Measurements from ENCODE around the gene COMMD9. TPM values are rescaled to one million over a fixed set of nuclear protein-coding genes. Genes with fewer than 3 reads are reported as not detected.

The COMMD9 gene
- total and polyA plus RNA-seq, 2 of the 8 experiments (the other 6 are each of a cell fraction or from before 2014, with no cell fraction given), result 42.5 to 49.1 TPM

DNA sequence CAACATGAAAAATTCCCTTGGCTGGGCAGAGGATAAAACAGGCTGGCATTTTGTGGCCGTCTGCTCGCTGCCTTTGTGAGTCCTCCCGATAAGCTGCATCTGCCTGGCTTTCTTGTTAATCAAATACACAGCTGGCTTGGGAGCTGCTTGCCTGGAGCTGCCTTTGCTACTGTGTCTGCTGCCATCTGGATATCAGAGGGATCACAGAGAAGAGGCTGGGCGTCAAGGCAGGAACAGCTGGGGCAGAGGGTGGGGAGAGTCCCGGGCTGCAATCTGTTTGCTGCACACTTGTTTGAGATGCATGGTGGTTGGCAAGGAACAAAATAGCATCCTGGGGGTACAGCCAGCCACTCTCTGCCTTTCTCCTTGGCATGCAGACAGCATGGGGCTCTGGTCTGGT is 36.0 kb downstream of the COMMD9 start:
- TF ChIP-seq SP1 (IDR thresholded peaks at IDR 0.05; ENCODE audit: low read depth, low read length), result no peak
- no peak for TF ChIP-seq YY1 (IDR thresholded peaks at IDR 0.05; ENCODE audit: low read depth, low read length)
- TF ChIP-seq NANOG (IDR thresholded peaks at IDR 0.05; ENCODE audit: insufficient read depth, low read depth, low read length, poor library complexity, severe bottlenecking), result no peak
- no peak for TF ChIP-seq CREB1 (IDR thresholded peaks at IDR 0.05)
- no peak for TF ChIP-seq SAP30 (IDR thresholded peaks at IDR 0.05; ENCODE audit: insufficient read depth, insufficient replicate concordance, low read length)
- no peak for TF ChIP-seq RXRA (IDR thresholded peaks at IDR 0.05; ENCODE audit: insufficient read depth, low read depth, low read length)
- TF ChIP-seq JUN (IDR thresholded peaks at IDR 0.05; ENCODE audit: low read depth, low read length), result no peak
- TF ChIP-seq POLR2A (IDR thresholded peaks at IDR 0.05; ENCODE audit: control extremely low read depth in 1 of 2, low read depth in 2 of 2, low read length in 2 of 2), result no peak
- no peak for TF ChIP-seq SP4 (IDR thresholded peaks at IDR 0.05; ENCODE audit: low read length)
- TF ChIP-seq, protein P1, sequence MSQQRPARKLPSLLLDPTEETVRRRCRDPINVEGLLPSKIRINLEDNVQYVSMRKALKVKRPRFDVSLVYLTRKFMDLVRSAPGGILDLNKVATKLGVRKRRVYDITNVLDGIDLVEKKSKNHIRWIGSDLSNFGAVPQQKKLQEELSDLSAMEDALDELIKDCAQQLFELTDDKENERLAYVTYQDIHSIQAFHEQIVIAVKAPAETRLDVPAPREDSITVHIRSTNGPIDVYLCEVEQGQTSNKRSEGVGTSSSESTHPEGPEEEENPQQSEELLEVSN (IDR thresholded peaks at IDR 0.05), result no peak
- TF ChIP-seq, protein P2, sequence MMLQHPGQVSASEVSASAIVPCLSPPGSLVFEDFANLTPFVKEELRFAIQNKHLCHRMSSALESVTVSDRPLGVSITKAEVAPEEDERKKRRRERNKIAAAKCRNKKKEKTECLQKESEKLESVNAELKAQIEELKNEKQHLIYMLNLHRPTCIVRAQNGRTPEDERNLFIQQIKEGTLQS (IDR thresholded peaks at IDR 0.05; ENCODE audit: insufficient read depth, low read depth, low read length), result no peak
- no peak for TF ChIP-seq POU5F1 (IDR thresholded peaks at IDR 0.05; ENCODE audit: low read depth, low read length)
- TF ChIP-seq BRCA1 (IDR thresholded peaks at IDR 0.05; ENCODE audit: low read depth, low read length), result no peak
- no peak for TF ChIP-seq EP300 (IDR thresholded peaks at IDR 0.05; ENCODE audit: borderline replicate concordance in 1 of 2, low read depth in 2 of 2, low read length in 2 of 2)
- H3K36me3 ChIP-seq (ENCODE audit: control insufficient read depth in 2 of 4, insufficient read depth in 4 of 4, low read length in 3 of 4), result no peaks in the 10 kb centered on the region
- no peak overlapping the region for H2BK12ac ChIP-seq (ENCODE audit: low read depth, low read length)
- CTCF ChIA-PET (ENCODE audit: partially characterized antibody), result interaction anchor here (1.2 to 2.8 kb wide), 6 partner anchors 8 to 638 kb away, joined by 3 to 7 read pairs (median 4); no protein-coding TSS in a partner anchor
- DNase-seq (ENCODE audit: low read depth in 1 of 2, low spot score in 2 of 2) (no peak), FAIRE-seq (no peak)
- no peak overlapping the region for H2BK5ac ChIP-seq (ENCODE audit: low read depth, low read length)
- H2BK120ac ChIP-seq (replicated peaks; ENCODE audit: low read depth, low read length), result no peak overlapping the region
- no peak overlapping the region for H3K18ac ChIP-seq (ENCODE audit: extremely low read depth, low read length)
- H2AK5ac ChIP-seq (ENCODE audit: low read depth, low read length), result no peak overlapping the region
- peaks cover 4 to 8% of the 10 kb centered on the region in 2 experiments; a peak in 2 of 4 replicates for H3K9me3 ChIP-seq (ENCODE audit: insufficient read depth in 2 of 2, low read depth in 1 of 2, low read length in 1 of 2)
- H2BK20ac ChIP-seq (ENCODE audit: low read length), result no peak overlapping the region
- H3K23ac ChIP-seq (ENCODE audit: insufficient read length), result no peak overlapping the region
- no peak overlapping the region for H4K91ac ChIP-seq (replicated peaks; ENCODE audit: insufficient read length, low read length)
- H3K56ac ChIP-seq (replicated peaks; ENCODE audit: insufficient read length, low read depth, low read length), result no peak overlapping the region
- no peaks in the 10 kb centered on the region for H3K4me1 ChIP-seq (replicated peaks in 1 of 4; ENCODE audit: control insufficient read depth in 3 of 4, insufficient read depth in 4 of 4, low read length in 3 of 4)
- no peaks in the 10 kb centered on the region for H3K79me2 ChIP-seq (ENCODE audit: control insufficient read depth in 1 of 2, insufficient read depth in 2 of 2, low read length in 2 of 2)
- no peak overlapping the region for H2AFZ ChIP-seq (ENCODE audit: low read length)
- H3K14ac ChIP-seq (ENCODE audit: insufficient read length), result no peak overlapping the region
- no peaks in the 10 kb centered on the region for H3K79me1 ChIP-seq (ENCODE audit: low read depth, low read length)
- no peak overlapping the region for H3K27ac ChIP-seq (ENCODE audit: low read depth, low read length)
- no peak overlapping the region for H4K8ac ChIP-seq (ENCODE audit: extremely low read depth, insufficient read depth, low read length)
- H4K5ac ChIP-seq (ENCODE audit: insufficient read length, low read depth, low read length), result no peak overlapping the region
- no peak overlapping the region for H3K4ac ChIP-seq (replicated peaks; ENCODE audit: insufficient read length, low read depth, low read length)
- H3K4me3 ChIP-seq (ENCODE audit: extremely low read depth in 1 of 4, insufficient read depth in 2 of 4, low read depth in 3 of 4, low read length in 4 of 4), result no peak overlapping the region
- H3K27me3 ChIP-seq (replicated peaks in 1 of 4; ENCODE audit: control insufficient read depth in 3 of 4, extremely low read depth in 1 of 4, insufficient read depth in 3 of 4, low read length in 3 of 4), result no peaks in the 10 kb centered on the region
- no peak overlapping the region for H3K9ac ChIP-seq (replicated peaks in 1 of 4; ENCODE audit: extremely low read depth in 1 of 4, low read depth in 3 of 4, low read length in 3 of 4)
- no peak overlapping the region for H2BK15ac ChIP-seq (ENCODE audit: low read length)
- WGBS, 2 experiments (ENCODE audit: extremely low coverage in 1 of 2, insufficient coverage in 1 of 2, insufficient read length in 1 of 2, insufficient replicate concordance in 2 of 2, low coverage in 1 of 2, low lambda C conversion rate in 2 of 2, missing lambda C conversion rate in 1 of 2), result 66% methylated on average over 5 of the region's 5 CpGs; no CpG with 5 or more reads in 1 of the 2 experiments
- no peaks in the 10 kb centered on the region for H3K23me2 ChIP-seq (ENCODE audit: low read depth, low read length)
- no peaks in the 10 kb centered on the region for H4K20me1 ChIP-seq (replicated peaks in 1 of 2; ENCODE audit: control insufficient read depth in 1 of 2, insufficient read depth in 2 of 2, low read length in 2 of 2)
- no peak overlapping the region for H3K4me2 ChIP-seq (ENCODE audit: insufficient read depth in 1 of 2, low read depth in 2 of 2, low read length in 2 of 2)
- POLR2A ChIA-PET (ENCODE audit: partially characterized antibody), result interaction anchor here (0.6 to 0.9 kb wide), 3 partner anchors 51 to 633 kb away, joined by 3 read pairs; no protein-coding TSS in a partner anchor

Measured in H1 (cell line).